DOHH2 (cell line): Measurements from ENCODE around the gene NOXA1.

ENCODE experiments used
- H3F3A ChIP-seq: fragments of 200-600 bp; sonication (generic), shearing (Covaris generic); 2 replicates; pipeline ENCODE4 v1.6.0; 2016; ENCODE audit warnings: antibody characterized with exemption, mild to moderate bottlenecking; ENCODE audit not compliant: control insufficient read depth, insufficient read depth
- H3K27ac ChIP-seq: fragments of 200-600 bp; sonication (generic); 2 replicates; pipeline ENCODE4 v1.5.1; 2014; ENCODE audit warnings: low read depth, mild to moderate bottlenecking, low read length, moderate library complexity
- H3K27me3 ChIP-seq: fragments of 200-600 bp; sonication (generic); 2 replicates; pipeline ENCODE4 v1.6.1; 2014; ENCODE audit warnings: mild to moderate bottlenecking, low read length, mixed read lengths; ENCODE audit not compliant: control insufficient read depth
- H3K36me3 ChIP-seq: fragments of 200-600 bp; sonication (generic); 2 replicates; pipeline ENCODE4 v1.6.1; 2014; ENCODE audit warnings: mild to moderate bottlenecking, low read length, moderate library complexity, mixed read lengths; ENCODE audit not compliant: control insufficient read depth
- H3K4me1 ChIP-seq: fragments of 200-600 bp; sonication (generic); 2 replicates; pipeline ENCODE4 v1.6.1; 2014; ENCODE audit warnings: mild to moderate bottlenecking, low read length, mixed read lengths; ENCODE audit not compliant: control insufficient read depth
- H3K4me2 ChIP-seq: fragments of 200-600 bp; sonication (generic); 2 replicates; pipeline ENCODE4 v1.6.0; 2014; ENCODE audit warnings: mild to moderate bottlenecking, low read length, moderate library complexity
- H3K4me3 ChIP-seq: fragments of 200-600 bp; sonication (generic); 2 replicates; pipeline ENCODE4 v1.5.1; 2014; ENCODE audit warnings: mild to moderate bottlenecking, low read length, mixed read lengths
- H3K79me2 ChIP-seq: fragments of 200-600 bp; sonication (generic); 2 replicates; pipeline ENCODE4 v1.6.1; 2014; ENCODE audit warnings: mild to moderate bottlenecking, low read length, mixed read lengths; ENCODE audit not compliant: control insufficient read depth
- H3K9me2 ChIP-seq: fragments of 200-600 bp; sonication (generic); replicated peaks from 2 replicates; pipeline ENCODE4 v1.6.1; 2014; ENCODE audit warnings: mild to moderate bottlenecking, low read length, mixed read lengths; ENCODE audit not compliant: control insufficient read depth
- H3K9me3 ChIP-seq: fragments of 200-600 bp; sonication (generic); 2 replicates; pipeline ENCODE4 v1.6.1; 2014; ENCODE audit warnings: antibody characterized with exemption, low read length, mixed read lengths; ENCODE audit not compliant: control insufficient read depth, insufficient read depth
- H4K20me1 ChIP-seq: fragments of 200-600 bp; sonication (generic); 2 replicates; pipeline ENCODE4 v1.6.0; 2014; ENCODE audit warnings: low read depth, mild to moderate bottlenecking, antibody characterized with exemption, low read length, moderate library complexity; ENCODE audit not compliant: control insufficient read depth, insufficient read depth
- EZH2phosphoT487 ChIP-seq: fragments of 200-600 bp; sonication (generic); IDR thresholded peaks from 2 replicates; pipeline ENCODE4 v1.6.1; 2017; ENCODE audit warnings: borderline replicate concordance, mild to moderate bottlenecking, antibody characterized with exemption, low read length, moderate library complexity, mixed read lengths
- TF ChIP-seq, protein P1 (sequence below): fragments of 200-600 bp; sonication (generic); IDR thresholded peaks from one replicate; pipeline ENCODE4 v1.5.1; 2014; ENCODE audit warnings: antibody characterized with exemption, mild to moderate bottlenecking, low read depth, low read length; ENCODE audit not compliant: poor library complexity, severe bottlenecking

NOXA1 gene

DNA sequence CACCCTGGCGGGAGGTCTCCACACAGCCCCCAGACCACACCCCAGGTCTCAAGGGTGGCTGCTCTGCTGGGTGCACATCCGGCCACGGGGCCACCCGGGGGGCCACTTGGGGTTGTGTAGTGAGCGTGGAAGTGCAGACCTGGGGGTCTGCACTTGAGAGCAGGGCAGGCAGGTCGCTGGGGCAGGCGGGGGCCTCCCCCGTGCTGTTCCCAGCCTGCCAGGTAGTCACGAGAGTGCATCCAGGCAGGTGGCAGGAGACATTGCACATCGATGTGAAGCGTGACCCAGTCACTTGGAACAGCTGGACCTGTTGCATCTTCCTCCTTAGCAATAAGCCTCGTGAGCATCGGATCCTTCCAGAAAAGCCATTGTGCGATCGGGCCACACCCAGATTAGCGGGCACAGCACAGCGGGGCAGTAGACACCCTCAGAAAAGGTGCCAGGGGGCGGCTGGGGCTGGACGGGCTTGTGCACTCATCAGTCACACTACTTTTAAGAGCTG, 22.8 kb downstream of the NOXA1 start:
- Histone ChIP-seq H3K79me2 (no peaks in the 10 kb centered on the region), H3K36me3 (peaks cover 17% of the 10 kb centered on the region), H3K4me1 (peaks cover 45% of the 10 kb centered on the region), H3F3A (peaks cover 12% of the 10 kb centered on the region), H3K4me3 (peak overlapping the region; percentile 43; the same call in 1 of the 2 replicates), H3K27me3 (0 out of 2 replicates have a peak, but pooled peaks cover 4% of the 10 kb centered on the region), H3K9me3 (no peaks in the 10 kb centered on the region), H3K4me2 (peak overlapping the region; percentile 63), H3K27ac (no peak overlapping the region), H3K9me2 (no peaks in the 10 kb centered on the region), H4K20me1 (no peaks in the 10 kb centered on the region; the same call in 1 of the 2 replicates)
- TF ChIP-seq, protein P1, sequence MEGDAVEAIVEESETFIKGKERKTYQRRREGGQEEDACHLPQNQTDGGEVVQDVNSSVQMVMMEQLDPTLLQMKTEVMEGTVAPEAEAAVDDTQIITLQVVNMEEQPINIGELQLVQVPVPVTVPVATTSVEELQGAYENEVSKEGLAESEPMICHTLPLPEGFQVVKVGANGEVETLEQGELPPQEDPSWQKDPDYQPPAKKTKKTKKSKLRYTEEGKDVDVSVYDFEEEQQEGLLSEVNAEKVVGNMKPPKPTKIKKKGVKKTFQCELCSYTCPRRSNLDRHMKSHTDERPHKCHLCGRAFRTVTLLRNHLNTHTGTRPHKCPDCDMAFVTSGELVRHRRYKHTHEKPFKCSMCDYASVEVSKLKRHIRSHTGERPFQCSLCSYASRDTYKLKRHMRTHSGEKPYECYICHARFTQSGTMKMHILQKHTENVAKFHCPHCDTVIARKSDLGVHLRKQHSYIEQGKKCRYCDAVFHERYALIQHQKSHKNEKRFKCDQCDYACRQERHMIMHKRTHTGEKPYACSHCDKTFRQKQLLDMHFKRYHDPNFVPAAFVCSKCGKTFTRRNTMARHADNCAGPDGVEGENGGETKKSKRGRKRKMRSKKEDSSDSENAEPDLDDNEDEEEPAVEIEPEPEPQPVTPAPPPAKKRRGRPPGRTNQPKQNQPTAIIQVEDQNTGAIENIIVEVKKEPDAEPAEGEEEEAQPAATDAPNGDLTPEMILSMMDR: no peak
- TF ChIP-seq EZH2phosphoT487: no peak

DNA sequence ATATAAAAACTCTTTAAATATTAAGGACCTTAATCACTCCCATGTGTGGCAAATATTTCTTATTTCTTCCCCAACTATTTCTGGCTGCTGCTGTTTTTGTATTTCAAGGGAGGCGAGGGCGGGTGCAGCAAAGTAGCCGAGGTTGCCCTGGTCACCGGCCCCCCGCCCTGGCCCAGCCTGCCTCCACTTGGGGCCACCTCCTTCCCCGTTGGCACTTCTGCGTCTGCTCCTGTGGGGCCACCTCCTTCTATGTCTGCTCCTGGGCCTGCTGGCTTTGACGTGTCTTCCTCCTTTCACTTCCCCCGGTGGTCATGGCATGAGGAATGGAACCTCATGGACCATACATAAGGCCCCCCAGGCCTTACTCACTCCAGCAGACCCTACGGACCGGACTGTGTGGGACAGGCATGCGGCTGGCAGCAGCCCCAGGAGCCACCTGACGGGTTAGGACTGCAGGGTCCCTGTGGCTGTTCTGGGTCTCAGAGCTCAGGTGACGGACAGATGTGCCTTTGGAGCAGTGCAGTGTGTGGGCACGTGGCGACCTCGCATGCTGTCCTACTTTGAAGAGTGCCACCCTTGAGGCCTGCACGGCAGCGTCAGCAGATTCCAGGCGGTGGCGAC, 23.8 kb downstream of the NOXA1 start:
- Histone ChIP-seq H3K4me2 (no peak overlapping the region), H3K9me3 (no peaks in the 10 kb centered on the region), H3K27me3 (0 out of 2 replicates have a peak, but pooled peaks cover under 1% of the 10 kb centered on the region), H3K9me2 (no peaks in the 10 kb centered on the region), H4K20me1 (no peaks in the 10 kb centered on the region; the same call in 1 of the 2 replicates), H3K79me2 (no peaks in the 10 kb centered on the region), H3K36me3 (peaks cover 17% of the 10 kb centered on the region), H3K4me1 (peaks cover 44% of the 10 kb centered on the region), H3K4me3 (no peak overlapping the region), H3K27ac (no peak overlapping the region), H3F3A (peaks cover 11% of the 10 kb centered on the region)
- TF ChIP-seq, protein P1: no peak
- no peak for TF ChIP-seq EZH2phosphoT487

DNA sequence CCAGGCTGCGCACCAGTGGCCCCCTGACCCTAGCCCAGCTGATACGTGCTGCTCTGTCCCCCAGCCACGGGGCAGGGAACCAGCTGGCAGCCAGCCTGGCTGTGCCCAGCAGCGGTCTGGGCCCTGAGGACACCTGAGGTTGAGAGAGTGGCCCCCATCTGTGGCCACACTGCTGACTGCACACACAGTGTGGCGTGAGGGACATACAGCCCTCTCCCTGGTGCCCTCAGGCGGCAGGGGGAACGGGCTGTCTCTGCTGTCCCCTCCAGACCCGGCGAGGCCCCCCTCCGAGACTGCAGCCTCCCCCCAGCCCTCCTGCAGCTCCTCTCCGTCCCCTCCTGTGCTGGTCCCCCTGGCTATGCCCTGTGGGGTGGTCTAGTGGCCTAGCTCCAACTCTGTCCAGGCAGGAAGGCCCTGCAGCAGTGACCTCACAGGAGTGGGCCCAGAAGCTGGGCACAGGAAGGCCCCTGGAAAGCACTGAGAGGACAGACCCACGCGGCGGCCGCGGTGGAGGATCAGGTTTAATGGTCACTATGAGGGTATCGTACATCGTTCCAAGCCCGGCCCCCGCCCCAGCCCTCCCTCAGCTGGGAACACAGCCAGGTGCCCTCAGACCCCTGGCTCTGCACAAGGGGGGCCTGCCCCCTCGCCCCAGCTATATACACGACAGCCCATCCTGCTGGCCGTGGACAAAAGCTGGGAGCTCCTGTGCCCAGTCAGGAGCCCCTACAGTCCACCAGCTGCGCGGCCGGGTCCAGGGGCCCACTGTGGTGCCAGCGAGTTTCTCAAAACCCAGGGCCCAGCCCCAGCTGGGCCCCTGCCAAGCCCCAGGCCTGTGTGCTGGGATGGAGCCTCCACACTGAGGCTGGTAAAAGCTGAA, 24.8 kb downstream of the NOXA1 start:
- H3K27ac ChIP-seq: no peak overlapping the region
- no peaks in the 10 kb centered on the region for H3K9me3 ChIP-seq
- no peaks in the 10 kb centered on the region; the same call in 1 of the 2 replicates for H4K20me1 ChIP-seq
- H3K4me2 ChIP-seq: no peak overlapping the region
- H3K4me3 ChIP-seq: no peak overlapping the region
- H3F3A ChIP-seq: 0 out of 2 replicates have a peak, but pooled peaks cover 6% of the 10 kb centered on the region
- peaks cover 54% of the 10 kb centered on the region for H3K4me1 ChIP-seq
- H3K27me3 ChIP-seq: no peaks in the 10 kb centered on the region
- H3K9me2 ChIP-seq: no peaks in the 10 kb centered on the region
- H3K36me3 ChIP-seq: peaks cover 27% of the 10 kb centered on the region
- no peak for TF ChIP-seq EZH2phosphoT487
- TF ChIP-seq, protein P1: no peak
- H3K79me2 ChIP-seq: no peaks in the 10 kb centered on the region
